COLO829 (cell line): ENCODE results near the gene HEXB.
"Not testable (repeated sequence)": the region's sequence is repeated elsewhere in the genome, so short reads cannot be mapped to it uniquely, and the experiment has no call there.

Experiments
- DNase-seq: peaks from one replicate; pipeline ENCODE4 v3.0.0; 2012; ENCODE audit warnings: low spot score

Gene HEXB

DNA sequence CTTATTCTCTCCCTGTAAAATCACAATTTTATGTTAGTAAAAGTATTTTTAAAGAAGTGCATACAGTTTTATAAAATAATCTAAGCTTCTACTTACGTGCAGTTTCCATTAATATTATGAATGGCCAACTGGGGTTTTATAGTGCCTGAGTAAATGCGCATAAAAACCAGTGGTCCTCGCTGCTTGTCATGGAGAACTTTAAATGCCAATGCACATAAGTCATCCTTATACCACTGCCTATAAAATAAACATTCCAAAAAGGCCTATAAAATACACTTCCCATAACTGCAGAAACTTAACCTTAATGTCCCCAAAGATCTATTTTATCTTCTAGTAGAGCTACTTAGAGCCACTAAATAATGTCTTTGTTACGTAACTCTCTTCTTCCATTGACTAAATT lies 53.4 kb downstream of the HEXB start:
- DNase-seq, result no peak

DNA sequence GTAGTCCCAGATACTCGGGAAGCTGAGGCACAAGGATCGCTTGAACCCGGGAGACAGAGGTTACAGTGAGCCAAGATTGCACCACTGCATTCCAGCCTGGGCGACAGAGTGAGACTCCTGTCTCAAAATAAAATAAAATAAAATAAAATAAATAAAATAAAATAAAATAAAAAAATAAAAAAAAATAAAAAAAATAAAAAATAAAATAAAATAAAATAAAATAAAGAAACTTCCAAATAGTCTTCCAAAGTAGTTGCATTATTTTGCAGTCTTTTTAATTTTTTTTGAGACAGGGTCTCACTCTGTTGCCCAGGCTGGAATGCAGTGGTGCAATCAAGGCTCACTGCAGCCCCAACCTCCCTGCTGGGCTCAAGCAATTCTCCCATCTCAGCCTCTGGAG lies 63.7 kb downstream of the HEXB start:
- not testable (repeated sequence) for DNase-seq

- DNase-seq, result no peak
Measured at GRCh38 chr5:74761241-74761640, 76.2 kb downstream of the HEXB start.

DNA sequence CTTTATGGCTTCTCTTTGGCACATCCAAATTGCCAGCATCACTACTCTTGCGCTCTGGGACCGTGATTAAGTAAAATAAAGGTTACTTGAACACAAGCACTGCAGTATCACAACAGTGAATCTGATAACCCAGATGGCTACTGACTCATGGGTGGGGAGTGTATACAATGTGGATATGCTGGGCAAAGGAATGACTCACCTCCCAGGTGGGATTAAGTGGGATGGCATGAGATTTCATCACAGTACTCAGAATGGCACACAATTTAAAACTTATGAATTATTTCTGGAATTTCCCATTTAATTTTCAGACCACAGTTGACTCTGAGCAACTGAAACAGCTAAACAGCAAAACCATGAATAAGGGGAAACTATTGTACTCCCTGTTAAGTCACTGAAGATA lies 77.6 kb downstream of the HEXB start:
- peak; percentile 3 for DNase-seq

- no peak for DNase-seq
Measured at GRCh38 chr5:74763504-74763903, 78.5 kb downstream of the HEXB start.

- peak; percentile 13 for DNase-seq
Measured at GRCh38 chr5:74765201-74765600, 80.2 kb downstream of the HEXB start.

DNA sequence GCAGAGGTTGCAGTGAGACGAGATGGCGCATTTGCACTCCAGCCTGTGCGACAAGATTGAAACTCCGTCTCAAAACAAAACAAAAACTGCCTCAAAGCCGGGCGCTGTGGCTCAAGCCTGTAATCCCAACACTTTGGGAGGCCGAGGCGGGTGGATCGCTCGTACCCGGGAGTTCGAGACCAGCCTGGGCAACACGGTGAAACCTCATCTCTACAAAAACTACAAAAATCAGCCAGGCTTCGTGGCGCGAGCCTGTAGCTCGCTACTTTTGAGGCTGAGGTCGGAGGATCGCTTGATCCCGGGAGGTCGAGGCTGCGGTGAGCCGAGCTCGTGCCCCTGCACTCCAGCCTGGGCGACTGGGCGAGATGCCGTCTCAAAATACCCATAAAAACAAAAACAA lies 80.9 kb downstream of the HEXB start:
- DNase-seq, result no peak

GRCh38 chr5:74766418-74766848 lies 81.4 kb downstream of the HEXB start:
- DNase-seq, result peak; percentile 40

- DNase-seq, result peak; percentile 64
Measured at GRCh38 chr5:74766849-74767578, 82.0 kb downstream of the HEXB start, which contains the start of the genes GFM2 and NSA2. GFM2 (minus strand) TSS chr5:74767117; CDS start chr5:74763742, 3,375 bp downstream. NSA2 (plus strand) TSS chr5:74767249; CDS start chr5:74767361, 112 bp downstream.

DNA sequence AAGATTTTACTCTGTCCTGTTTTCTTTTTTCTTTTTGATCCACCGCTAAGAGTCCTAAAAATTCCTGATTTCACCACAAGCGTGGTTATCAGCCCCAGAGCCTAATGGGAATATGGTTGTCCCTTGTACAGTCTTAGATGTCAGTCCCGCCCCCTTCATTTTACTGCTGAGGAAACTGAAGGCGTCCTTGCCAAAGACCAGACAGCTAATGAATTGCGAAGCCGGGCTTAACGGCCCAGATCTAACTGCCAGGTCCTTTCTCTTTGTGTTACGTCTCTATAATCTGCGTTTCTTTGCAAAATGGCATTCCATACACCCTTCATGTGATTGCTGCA lies 82.5 kb downstream of the HEXB start:
- no peak for DNase-seq
